ENCODE results near the gene LAPTM4A. TPM values are rescaled to one million over a fixed set of nuclear protein-coding genes. Genes with fewer than 3 reads are reported as not detected.

Gene LAPTM4A
- total RNA-seq, 1 donor = 249 TPM

DNA sequence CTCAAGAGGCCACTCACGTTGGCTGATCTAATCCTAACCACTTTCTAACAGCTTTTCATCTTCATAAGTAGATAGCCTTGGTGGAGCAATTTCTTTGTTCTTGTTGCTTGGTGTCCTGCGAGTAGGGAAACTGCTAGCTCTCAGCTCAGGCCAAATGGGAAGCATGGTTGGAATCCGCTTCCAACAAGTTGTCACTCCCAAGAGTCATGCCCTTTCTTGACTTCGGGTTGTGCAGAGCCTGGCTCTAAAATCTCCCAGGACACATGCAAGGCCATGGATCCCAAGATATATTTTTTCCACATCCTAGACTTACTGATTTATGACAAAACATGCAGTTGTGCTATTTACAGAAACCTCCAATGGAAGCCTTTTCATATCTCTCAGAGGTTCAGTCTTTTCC lies 31.7 kb downstream of the LAPTM4A start:
- H3K4me1 ChIP-seq (ENCODE audit: insufficient read depth, low read length) = no peaks in the 10 kb centered on the region
- H3K36me3 ChIP-seq (ENCODE audit: insufficient read depth, low read length) = no peaks in the 10 kb centered on the region
- no peak overlapping the region for H3K27ac ChIP-seq (ENCODE audit: low read depth, low read length)
- DNase-seq (ENCODE audit: insufficient read length, low spot score, missing footprints) = no peak
- H3K4me2 ChIP-seq (ENCODE audit: insufficient read depth, low read length) = no peak overlapping the region
- H3K4me3 ChIP-seq (ENCODE audit: insufficient read depth, low read length) = no peak overlapping the region
- H3K27me3 ChIP-seq (ENCODE audit: insufficient read depth, low read length) = no peaks in the 10 kb centered on the region
- no peak overlapping the region for H2AFZ ChIP-seq (ENCODE audit: low read length)
- no peaks in the 10 kb centered on the region for H3K79me2 ChIP-seq (ENCODE audit: insufficient read depth, low read length)
- no peaks in the 10 kb centered on the region for H4K20me1 ChIP-seq (ENCODE audit: insufficient read depth, low read length)
- TF ChIP-seq CTCF (IDR thresholded peaks at IDR 0.05; ENCODE audit: extremely low read depth, low read depth, low read length) = no peak
- no peaks in the 10 kb centered on the region for H3K9me3 ChIP-seq (ENCODE audit: low read depth, low read length)

- TF ChIP-seq CTCF (IDR thresholded peaks at IDR 0.05; ENCODE audit: extremely low read depth, low read depth, low read length) = no peak
- Histone ChIP-seq H3K9me3 (ENCODE audit: low read depth, low read length) (no peaks in the 10 kb centered on the region), H3K4me3 (ENCODE audit: insufficient read depth, low read length) (no peak overlapping the region), H3K36me3 (ENCODE audit: insufficient read depth, low read length) (no peaks in the 10 kb centered on the region), H3K4me2 (ENCODE audit: insufficient read depth, low read length) (no peak overlapping the region), H3K4me1 (ENCODE audit: insufficient read depth, low read length) (no peaks in the 10 kb centered on the region), H3K27me3 (ENCODE audit: insufficient read depth, low read length) (no peaks in the 10 kb centered on the region), H4K20me1 (ENCODE audit: insufficient read depth, low read length) (no peaks in the 10 kb centered on the region), H2AFZ (ENCODE audit: low read length) (no peak overlapping the region), H3K27ac (ENCODE audit: low read depth, low read length) (no peak overlapping the region), H3K79me2 (ENCODE audit: insufficient read depth, low read length) (no peaks in the 10 kb centered on the region)
- DNase-seq (ENCODE audit: insufficient read length, low spot score, missing footprints) = no peak
These were observed 32.8 kb downstream of the LAPTM4A start for GRCh38 chr2:20018601-20019152.

GRCh38 chr2:20016346-20016745 lies 35.1 kb downstream of the LAPTM4A start:
- Histone ChIP-seq H3K79me2 (ENCODE audit: insufficient read depth, low read length) (no peaks in the 10 kb centered on the region), H3K36me3 (ENCODE audit: insufficient read depth, low read length) (no peaks in the 10 kb centered on the region), H3K27ac (ENCODE audit: low read depth, low read length) (no peak overlapping the region), H4K20me1 (ENCODE audit: insufficient read depth, low read length) (no peaks in the 10 kb centered on the region), H3K27me3 (ENCODE audit: insufficient read depth, low read length) (peaks cover 7% of the 10 kb centered on the region), H3K4me3 (ENCODE audit: insufficient read depth, low read length) (no peak overlapping the region), H3K4me1 (ENCODE audit: insufficient read depth, low read length) (peaks cover 3% of the 10 kb centered on the region), H3K9me3 (ENCODE audit: low read depth, low read length) (no peaks in the 10 kb centered on the region), H3K4me2 (ENCODE audit: insufficient read depth, low read length) (no peak overlapping the region), H2AFZ (ENCODE audit: low read length) (no peak overlapping the region)
- DNase-seq (ENCODE audit: insufficient read length, low spot score, missing footprints) = no peak
- TF ChIP-seq CTCF (IDR thresholded peaks at IDR 0.05; ENCODE audit: extremely low read depth, low read depth, low read length) = no peak

DNA sequence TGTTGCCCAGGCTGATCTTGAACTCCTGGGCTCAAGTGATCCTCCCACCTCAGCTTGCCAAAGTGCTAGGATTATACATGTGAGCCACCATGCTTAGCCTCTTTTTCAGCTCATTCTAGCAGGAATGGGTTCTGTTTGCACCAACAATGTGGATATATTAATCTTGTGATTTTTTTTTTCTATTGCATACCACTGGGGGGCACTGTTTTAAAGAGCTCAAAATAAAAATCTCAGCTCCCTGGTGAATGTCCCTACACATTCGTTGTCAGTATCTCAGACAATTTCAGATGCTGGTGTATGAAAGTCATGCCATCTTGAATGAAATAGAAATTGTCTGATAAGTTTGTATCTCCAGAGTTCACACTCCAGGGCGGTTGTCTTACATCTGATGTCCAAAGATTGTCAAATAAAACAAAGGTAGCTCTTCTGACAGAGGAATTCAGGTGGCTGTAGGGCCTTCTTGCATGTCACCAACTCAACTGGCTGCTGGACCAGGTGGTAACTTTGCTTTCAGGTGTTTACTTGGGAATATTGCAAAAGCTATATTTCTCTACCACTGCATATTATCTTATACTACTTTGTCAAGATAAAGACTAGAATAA lies 35.8 kb downstream of the LAPTM4A start:
- H3K4me1 ChIP-seq (ENCODE audit: insufficient read depth, low read length) = peaks cover 3% of the 10 kb centered on the region
- peaks cover 14% of the 10 kb centered on the region for H3K27me3 ChIP-seq (ENCODE audit: insufficient read depth, low read length)
- peak; percentile 70 for TF ChIP-seq CTCF (IDR thresholded peaks at IDR 0.05; ENCODE audit: extremely low read depth, low read depth, low read length)
- H3K79me2 ChIP-seq (ENCODE audit: insufficient read depth, low read length) = no peaks in the 10 kb centered on the region
- H2AFZ ChIP-seq (ENCODE audit: low read length) = no peak overlapping the region
- H3K9me3 ChIP-seq (ENCODE audit: low read depth, low read length) = no peaks in the 10 kb centered on the region
- H3K36me3 ChIP-seq (ENCODE audit: insufficient read depth, low read length) = no peaks in the 10 kb centered on the region
- H3K4me2 ChIP-seq (ENCODE audit: insufficient read depth, low read length) = no peak overlapping the region
- peak; percentile 88 for DNase-seq (ENCODE audit: insufficient read length, low spot score, missing footprints)
- no peak overlapping the region for H3K27ac ChIP-seq (ENCODE audit: low read depth, low read length)
- H3K4me3 ChIP-seq (ENCODE audit: insufficient read depth, low read length) = no peak overlapping the region
- no peaks in the 10 kb centered on the region for H4K20me1 ChIP-seq (ENCODE audit: insufficient read depth, low read length)
